Aortic smooth muscle cell (primary cell): ENCODE data around the gene RAB8B. TPM values are rescaled to one million over a fixed set of nuclear protein-coding genes. Genes with fewer than 3 reads are reported as not detected.

Experiments
- total RNA-seq: library from RNA; depleted of rRNA; stranded (reverse); fragments of >200 nt; gene quantifications from 2 replicates; pipeline ENCODE4 v1.2.3, GENCODE V29; 2014

RAB8B gene
- 47.4 and 66.6 TPM in 2 replicates for total RNA-seq

DNA sequence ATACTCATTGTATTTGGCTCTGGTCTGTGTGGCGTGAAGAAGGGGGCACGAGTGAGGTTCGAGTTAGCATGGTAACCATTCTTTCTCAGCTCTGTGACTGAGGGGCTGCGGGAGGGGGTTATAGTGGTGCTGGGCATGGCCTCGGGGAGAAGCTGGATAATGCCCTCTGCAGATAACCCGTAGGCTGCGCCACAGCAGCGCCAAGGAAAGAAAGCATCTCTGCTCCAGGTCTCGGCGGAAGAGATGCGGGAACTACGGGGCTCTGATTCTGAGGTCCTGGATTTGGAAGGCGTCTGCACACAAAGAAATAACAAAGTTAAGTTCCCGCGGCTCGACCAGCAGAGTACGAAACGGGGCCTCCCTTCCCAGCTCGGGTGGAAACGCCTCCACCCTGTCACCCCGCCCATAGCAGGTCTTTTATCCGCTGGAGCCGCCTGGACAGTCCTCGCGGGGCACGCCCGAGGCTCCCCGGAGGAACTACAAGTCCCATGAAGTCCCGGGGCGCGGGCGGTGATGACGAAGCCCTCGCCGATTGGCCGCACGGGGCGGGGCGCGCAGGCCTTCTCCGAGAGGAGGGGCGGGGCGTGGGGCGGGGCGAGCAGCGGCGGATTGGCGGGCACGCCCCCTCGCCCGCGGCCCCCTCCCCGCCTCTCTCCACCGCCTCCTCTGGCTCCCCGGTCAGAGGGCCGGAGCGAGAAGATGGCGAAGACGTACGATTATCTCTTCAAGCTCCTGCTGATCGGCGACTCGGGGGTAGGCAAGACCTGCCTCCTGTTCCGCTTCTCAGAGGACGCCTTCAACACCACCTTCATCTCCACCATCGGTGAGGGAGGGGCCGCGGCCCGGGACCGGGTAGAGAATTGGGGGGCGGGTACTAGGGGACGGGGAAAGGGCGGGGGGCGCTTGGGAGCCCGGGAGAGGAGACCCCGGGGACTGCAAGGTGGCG, at the start of gene RAB8B:
RAB8B (plus strand) TSS at position 681 of the 946 bp plus-strand sequence; CDS start at position 700, 19 bp downstream.

DNA sequence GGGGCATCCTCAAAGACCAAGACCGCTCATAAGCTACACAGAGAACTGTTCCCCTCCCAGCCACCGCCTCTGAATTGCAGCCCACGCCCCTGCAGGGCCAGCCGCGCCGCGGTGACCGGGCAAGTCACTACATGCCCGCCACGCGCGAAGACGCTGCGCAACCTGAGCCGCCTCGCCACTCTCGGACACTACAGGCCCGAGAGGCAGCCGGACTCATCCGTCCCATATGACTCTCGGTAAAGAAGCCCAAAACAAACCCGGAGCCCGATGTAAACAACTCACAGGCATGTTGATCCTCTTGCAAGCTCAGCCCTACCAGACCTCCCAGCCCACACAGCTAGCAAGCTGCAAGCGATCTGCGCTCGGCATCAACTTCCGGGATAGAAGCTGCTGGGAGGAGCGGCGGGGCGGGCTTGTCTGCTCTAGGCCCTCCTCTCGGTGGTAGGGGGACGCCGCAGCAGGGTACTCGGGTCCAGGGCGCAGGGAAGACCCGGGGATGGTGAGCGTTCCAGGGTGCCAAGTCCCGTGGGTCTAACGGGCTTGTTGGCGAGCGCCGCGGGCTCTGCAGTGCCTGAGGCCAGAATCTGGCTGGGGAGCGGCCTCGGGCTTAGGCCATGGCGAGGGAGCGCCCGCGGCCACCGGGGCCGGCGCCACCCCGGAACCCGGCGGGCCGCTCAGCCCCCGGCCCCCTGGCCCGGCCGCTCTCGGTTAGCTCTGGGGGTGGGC, 32.1 kb upstream of the RAB8B start, which contains the start of gene RPS27L:
RPS27L (minus strand) TSS at position 360 of the 726 bp plus-strand sequence; CDS start at position 288, 72 bp downstream.

GRCh38 chr15:63277038-63277892, 87.9 kb downstream of the RAB8B start, which contains the start of gene APH1B:
TSS of gene APH1B (plus strand) at chr15:63277605. CDS start at chr15:63277624, 19 bp downstream.

Other genes starting within 250 kb of the RAB8B start
- gene TPM1, start 146.9 kb upstream of the RAB8B start, total RNA-seq, result 822 and 1,004 TPM in 2 replicates
- 20.5 and 37.3 TPM in 2 replicates for gene LACTB, start 67.7 kb upstream of the RAB8B start, total RNA-seq
- gene RPS27L, start 32.1 kb upstream of the RAB8B start, total RNA-seq, result 378 and 515 TPM in 2 replicates
- gene APH1B, start 88.0 kb downstream of the RAB8B start, total RNA-seq, result 15.2 and 16.7 TPM in 2 replicates
- 76.0 and 93.6 TPM in 2 replicates for gene CA12, start 192.2 kb downstream of the RAB8B start, total RNA-seq